SU-DHL-6 (cell line): ENCODE data around the gene AKT1S1.

Experiments
- H2AFZ ChIP-seq: fragments of 200-600 bp; sonication (generic); 2 replicates; pipeline ENCODE4 v1.6.1; 2014; ENCODE audit warnings: low read depth, mild to moderate bottlenecking, moderate library complexity, mixed read lengths, antibody characterized with exemption, low read length; ENCODE audit not compliant: severe bottlenecking
- H3F3A ChIP-seq: fragments of 200-600 bp; shearing (Covaris generic); 2 replicates; pipeline ENCODE4 v1.6.0; 2016; ENCODE audit warnings: antibody characterized with exemption, mild to moderate bottlenecking; ENCODE audit not compliant: insufficient read depth
- H3K27ac ChIP-seq: fragments of 200-600 bp; sonication (generic); 2 replicates; pipeline ENCODE4 v1.5.1; 2016; ENCODE audit warnings: low read depth, mild to moderate bottlenecking, low read length, moderate library complexity, mixed read lengths
- H3K27me3 ChIP-seq: fragments of 200-600 bp; sonication (generic), shearing (Covaris generic); 2 replicates; pipeline ENCODE4 v1.6.0; 2014; ENCODE audit warnings: mild to moderate bottlenecking, low read length
- H3K36me3 ChIP-seq: fragments of 200-600 bp; sonication (generic); 2 replicates; pipeline ENCODE4 v1.6.1; 2014; ENCODE audit warnings: mild to moderate bottlenecking, low read length, mixed read lengths
- H3K4me2 ChIP-seq: fragments of 300-600, 200-600 bp; shearing (Covaris generic), sonication (generic); 2 replicates; pipeline ENCODE4 v1.6.0; 2014; ENCODE audit warnings: low read length, low read depth, mild to moderate bottlenecking; ENCODE audit not compliant: poor library complexity, severe bottlenecking
- H3K4me3 ChIP-seq: fragments of 200-600 bp; sonication (generic); 2 replicates; pipeline ENCODE4 v1.5.1; 2014; ENCODE audit warnings: antibody characterized with exemption, low read length, mild to moderate bottlenecking, mixed read lengths; ENCODE audit not compliant: insufficient read depth, poor library complexity, severe bottlenecking
- H3K79me2 ChIP-seq: fragments of 200-600 bp; sonication (generic); 2 replicates; pipeline ENCODE4 v1.6.1; 2014; ENCODE audit warnings: mild to moderate bottlenecking, low read length, moderate library complexity; ENCODE audit not compliant: insufficient read depth
- H3K9ac ChIP-seq: fragments of 200-600 bp; sonication (generic); 2 replicates; pipeline ENCODE4 v1.7.0; 2014; ENCODE audit warnings: mild to moderate bottlenecking, low read length
- H3K9me2 ChIP-seq: fragments of 200-600 bp; sonication (generic); replicated peaks from 2 replicates; pipeline ENCODE4 v1.6.1; 2014; ENCODE audit warnings: low read length; ENCODE audit not compliant: insufficient read depth
- H3K9me3 ChIP-seq: fragments of 200-600 bp; sonication (generic); 2 replicates; pipeline ENCODE4 v1.6.1; 2014; ENCODE audit warnings: low read length, mixed read lengths; ENCODE audit not compliant: insufficient read depth
- H4K20me1 ChIP-seq: fragments of 200-600 bp; sonication (generic); 2 replicates; pipeline ENCODE4 v1.6.1; 2014; ENCODE audit warnings: low read depth, mild to moderate bottlenecking, antibody characterized with exemption, low read length, moderate library complexity, mixed read lengths
- EZH2phosphoT487 ChIP-seq: fragments of 200-600 bp; sonication (generic), shearing (Covaris generic); conservative IDR thresholded peaks from 2 replicates; pipeline ENCODE4 v1.6.1; 2018; ENCODE audit warnings: mild to moderate bottlenecking, antibody characterized with exemption, low read length, moderate library complexity, mixed read lengths
- TF ChIP-seq, protein P1 (sequence below): fragments of 200-600 bp; sonication (generic); IDR thresholded peaks from one replicate; pipeline ENCODE4 v1.5.1; 2017; ENCODE audit warnings: antibody characterized with exemption, mild to moderate bottlenecking, low read length, moderate library complexity; ENCODE audit not compliant: insufficient read depth, poor library complexity, severe bottlenecking

The AKT1S1 gene

DNA sequence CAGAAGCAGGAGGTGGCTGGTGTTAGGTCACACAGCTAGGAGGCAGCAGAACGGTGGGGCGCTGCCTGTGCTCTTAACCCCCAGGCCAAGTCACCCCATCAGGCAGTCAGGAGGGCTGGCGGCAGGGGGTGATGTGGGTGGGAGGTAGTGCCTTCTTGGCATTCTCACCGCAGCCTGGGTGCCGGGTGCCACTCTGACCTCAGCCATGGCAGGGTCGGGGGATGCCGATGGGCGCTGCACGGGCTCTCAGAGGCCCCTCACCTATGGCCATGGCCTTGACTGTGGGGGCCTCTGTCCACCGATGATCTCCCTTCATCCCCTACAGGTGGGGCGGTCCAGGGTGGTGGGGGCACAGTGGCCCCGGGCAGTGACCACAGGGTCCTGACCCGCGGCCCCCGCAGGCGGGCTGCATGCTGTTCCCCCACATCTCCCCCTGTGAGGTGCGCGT lies 20.6 kb downstream of the AKT1S1 start:
- H3K4me3 ChIP-seq, result no peak overlapping the region
- TF ChIP-seq, protein P1, sequence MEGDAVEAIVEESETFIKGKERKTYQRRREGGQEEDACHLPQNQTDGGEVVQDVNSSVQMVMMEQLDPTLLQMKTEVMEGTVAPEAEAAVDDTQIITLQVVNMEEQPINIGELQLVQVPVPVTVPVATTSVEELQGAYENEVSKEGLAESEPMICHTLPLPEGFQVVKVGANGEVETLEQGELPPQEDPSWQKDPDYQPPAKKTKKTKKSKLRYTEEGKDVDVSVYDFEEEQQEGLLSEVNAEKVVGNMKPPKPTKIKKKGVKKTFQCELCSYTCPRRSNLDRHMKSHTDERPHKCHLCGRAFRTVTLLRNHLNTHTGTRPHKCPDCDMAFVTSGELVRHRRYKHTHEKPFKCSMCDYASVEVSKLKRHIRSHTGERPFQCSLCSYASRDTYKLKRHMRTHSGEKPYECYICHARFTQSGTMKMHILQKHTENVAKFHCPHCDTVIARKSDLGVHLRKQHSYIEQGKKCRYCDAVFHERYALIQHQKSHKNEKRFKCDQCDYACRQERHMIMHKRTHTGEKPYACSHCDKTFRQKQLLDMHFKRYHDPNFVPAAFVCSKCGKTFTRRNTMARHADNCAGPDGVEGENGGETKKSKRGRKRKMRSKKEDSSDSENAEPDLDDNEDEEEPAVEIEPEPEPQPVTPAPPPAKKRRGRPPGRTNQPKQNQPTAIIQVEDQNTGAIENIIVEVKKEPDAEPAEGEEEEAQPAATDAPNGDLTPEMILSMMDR, result no peak
- TF ChIP-seq EZH2phosphoT487, result no peak
- H3K27ac ChIP-seq, result no peak overlapping the region
- H3K4me2 ChIP-seq, result no peak overlapping the region
- H4K20me1 ChIP-seq, result 0 out of 2 replicates have a peak, but pooled peaks cover 3% of the 10 kb centered on the region
- no peaks in the 10 kb centered on the region for H3K9me2 ChIP-seq
- no peaks in the 10 kb centered on the region for H3K36me3 ChIP-seq
- no peak overlapping the region for H3K9ac ChIP-seq
- no peaks in the 10 kb centered on the region for H3K9me3 ChIP-seq
- no peak overlapping the region for H2AFZ ChIP-seq
- peaks cover 12% of the 10 kb centered on the region for H3F3A ChIP-seq
- peaks cover 7% of the 10 kb centered on the region; the same call in 1 of the 2 replicates for H3K79me2 ChIP-seq
- no peaks in the 10 kb centered on the region for H3K27me3 ChIP-seq

- H3K4me2 ChIP-seq, result no peak overlapping the region
- no peaks in the 10 kb centered on the region for H3K9me3 ChIP-seq
- H3K79me2 ChIP-seq, result peaks cover 7% of the 10 kb centered on the region; the same call in 1 of the 2 replicates
- no peak overlapping the region for H3K27ac ChIP-seq
- no peaks in the 10 kb centered on the region for H3K27me3 ChIP-seq
- no peak overlapping the region for H3K9ac ChIP-seq
- H3K36me3 ChIP-seq, result no peaks in the 10 kb centered on the region
- peaks cover 12% of the 10 kb centered on the region for H3F3A ChIP-seq
- H3K4me3 ChIP-seq, result no peak overlapping the region
- no peaks in the 10 kb centered on the region for H3K9me2 ChIP-seq
- no peak overlapping the region for H2AFZ ChIP-seq
- H4K20me1 ChIP-seq, result 0 out of 2 replicates have a peak, but pooled peaks cover 3% of the 10 kb centered on the region
- TF ChIP-seq, protein P1, result no peak
- TF ChIP-seq EZH2phosphoT487, result no peak
Observed at GRCh38 chr19:49855676-49856573, 21.2 kb downstream of the AKT1S1 start.

DNA sequence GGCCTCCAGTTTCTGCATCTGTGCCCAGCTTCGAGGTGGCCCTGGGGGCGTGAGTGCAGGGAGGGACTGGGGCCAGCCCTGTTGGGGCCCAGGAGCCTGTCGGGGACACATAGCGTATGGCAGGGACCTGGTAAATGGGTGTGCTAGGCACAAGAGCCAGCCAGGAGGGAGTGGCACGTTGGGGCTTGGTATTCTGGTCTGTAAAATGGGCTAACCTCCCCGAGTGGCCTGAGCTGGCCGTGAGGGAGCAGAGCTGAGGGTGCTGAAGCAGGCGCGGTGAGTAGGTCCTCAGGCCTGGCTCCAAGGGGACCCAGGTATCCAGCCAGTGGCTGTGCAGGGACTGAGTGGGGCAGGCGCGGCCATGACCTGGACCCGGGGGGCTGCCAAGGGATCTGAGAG lies 21.9 kb downstream of the AKT1S1 start:
- no peaks in the 10 kb centered on the region for H3K9me2 ChIP-seq
- no peak overlapping the region for H3K4me3 ChIP-seq
- 0 out of 2 replicates have a peak, but pooled peaks cover 3% of the 10 kb centered on the region for H4K20me1 ChIP-seq
- H3K4me2 ChIP-seq, result no peak overlapping the region
- peaks cover 12% of the 10 kb centered on the region for H3F3A ChIP-seq
- no peak for TF ChIP-seq EZH2phosphoT487
- TF ChIP-seq, protein P1, result no peak
- H3K36me3 ChIP-seq, result no peaks in the 10 kb centered on the region
- no peaks in the 10 kb centered on the region for H3K27me3 ChIP-seq
- no peak overlapping the region for H3K27ac ChIP-seq
- peaks cover 7% of the 10 kb centered on the region; the same call in 1 of the 2 replicates for H3K79me2 ChIP-seq
- H3K9ac ChIP-seq, result no peak overlapping the region
- H2AFZ ChIP-seq, result no peak overlapping the region
- H3K9me3 ChIP-seq, result no peaks in the 10 kb centered on the region
